Astrocyte of the spinal cord (primary cell): ENCODE results near the gene AUTS2.

ENCODE experiments used
- DNase-seq: peaks from one replicate; pipeline ENCODE4 v3.0.0; 2011; ENCODE audit warnings: low read depth, low spot score
- H3K4me3 ChIP-seq: 2 replicates; pipeline ENCODE4 v1.5.1; 2011; ENCODE audit warnings: low read depth, mild to moderate bottlenecking, low read length, moderate library complexity
- CTCF ChIP-seq: IDR thresholded peaks from 2 replicates; pipeline ENCODE4 v1.5.1; 2012; ENCODE audit warnings: low read depth, mild to moderate bottlenecking, low read length, inconsistent platforms
- in situ Hi-C: cut with HindIII; loops from 2 replicates; pipeline ENCODE4 v1.10.0; 2017; ENCODE audit warnings: low sequenced_read_pairs

The AUTS2 gene

GRCh38 chr7:69749372-69749979 lies 151.2 kb downstream of the AUTS2 start:
- no peak overlapping the region for H3K4me3 ChIP-seq
- no peak for DNase-seq
- TF ChIP-seq CTCF = no peak
- in situ Hi-C loops = no loop called here

- no peak for DNase-seq
- no peak for TF ChIP-seq CTCF
- no peak overlapping the region for H3K4me3 ChIP-seq
- in situ Hi-C loops = no loop called here
Observed at GRCh38 chr7:69749994-69750393, 151.7 kb downstream of the AUTS2 start.

- in situ Hi-C loops = no loop called here
- no peak for DNase-seq
- no peak for TF ChIP-seq CTCF
- no peak overlapping the region for H3K4me3 ChIP-seq
Observed at GRCh38 chr7:69751026-69751425, 152.8 kb downstream of the AUTS2 start.

- DNase-seq = no peak
- in situ Hi-C loops = no loop called here
- no peak overlapping the region for H3K4me3 ChIP-seq
- no peak for TF ChIP-seq CTCF
Observed at GRCh38 chr7:69753981-69754380, 155.7 kb downstream of the AUTS2 start.

- in situ Hi-C loops = no loop called here
- no peak for DNase-seq
- TF ChIP-seq CTCF = no peak
- no peak overlapping the region for H3K4me3 ChIP-seq
Observed at GRCh38 chr7:69754476-69754875, 156.2 kb downstream of the AUTS2 start.

GRCh38 chr7:69756235-69756634 lies 158.0 kb downstream of the AUTS2 start:
- TF ChIP-seq CTCF = no peak
- no peak for DNase-seq

GRCh38 chr7:69757528-69757927 lies 159.3 kb downstream of the AUTS2 start:
- no peak overlapping the region for H3K4me3 ChIP-seq
- TF ChIP-seq CTCF = no peak
- DNase-seq = no peak
- in situ Hi-C loops = no loop called here

More at GRCh38 chr7:69756235-69756634, 158.0 kb downstream of the AUTS2 start:
- no peak overlapping the region for H3K4me3 ChIP-seq
- in situ Hi-C loops = no loop called here
